ENCODE data around the gene CTTN.

DNA sequence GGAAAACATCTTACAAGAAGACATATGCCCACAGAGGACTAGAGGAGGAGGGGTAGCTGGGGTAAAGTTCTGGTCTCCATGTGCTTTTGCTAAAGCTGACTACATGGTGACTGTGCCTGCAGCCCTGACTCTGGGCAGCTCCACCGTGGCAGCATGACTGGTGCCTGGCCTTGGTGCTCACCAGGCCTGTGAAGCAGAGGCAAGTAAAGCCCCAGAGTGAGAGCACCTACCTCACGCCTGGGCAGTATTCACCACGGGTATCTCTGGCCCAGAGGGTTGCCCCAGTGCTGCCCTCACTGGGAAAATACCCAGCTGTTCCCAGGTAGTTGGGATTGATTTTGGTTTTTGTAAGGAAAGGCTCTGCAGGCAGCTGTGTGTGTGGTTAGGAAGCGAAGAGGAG is 78.3 kb downstream of the CTTN start:
- TF ChIP-seq FOXP2 (optimal IDR thresholded peaks at IDR 0.05; ENCODE audit: borderline replicate concordance, extremely low read depth, extremely low read length, insufficient read depth) (no peak), POLR2AphosphoS5 (IDR thresholded peaks at IDR 0.05; ENCODE audit: low read depth, low read length) (no peak), TAF1 (IDR thresholded peaks at IDR 0.05; ENCODE audit: borderline replicate concordance, insufficient read depth, low read length) (no peak), SIN3A (IDR thresholded peaks at IDR 0.05; ENCODE audit: borderline replicate concordance, insufficient read depth, low read length) (no peak)
- TF ChIP-seq, protein P1, sequence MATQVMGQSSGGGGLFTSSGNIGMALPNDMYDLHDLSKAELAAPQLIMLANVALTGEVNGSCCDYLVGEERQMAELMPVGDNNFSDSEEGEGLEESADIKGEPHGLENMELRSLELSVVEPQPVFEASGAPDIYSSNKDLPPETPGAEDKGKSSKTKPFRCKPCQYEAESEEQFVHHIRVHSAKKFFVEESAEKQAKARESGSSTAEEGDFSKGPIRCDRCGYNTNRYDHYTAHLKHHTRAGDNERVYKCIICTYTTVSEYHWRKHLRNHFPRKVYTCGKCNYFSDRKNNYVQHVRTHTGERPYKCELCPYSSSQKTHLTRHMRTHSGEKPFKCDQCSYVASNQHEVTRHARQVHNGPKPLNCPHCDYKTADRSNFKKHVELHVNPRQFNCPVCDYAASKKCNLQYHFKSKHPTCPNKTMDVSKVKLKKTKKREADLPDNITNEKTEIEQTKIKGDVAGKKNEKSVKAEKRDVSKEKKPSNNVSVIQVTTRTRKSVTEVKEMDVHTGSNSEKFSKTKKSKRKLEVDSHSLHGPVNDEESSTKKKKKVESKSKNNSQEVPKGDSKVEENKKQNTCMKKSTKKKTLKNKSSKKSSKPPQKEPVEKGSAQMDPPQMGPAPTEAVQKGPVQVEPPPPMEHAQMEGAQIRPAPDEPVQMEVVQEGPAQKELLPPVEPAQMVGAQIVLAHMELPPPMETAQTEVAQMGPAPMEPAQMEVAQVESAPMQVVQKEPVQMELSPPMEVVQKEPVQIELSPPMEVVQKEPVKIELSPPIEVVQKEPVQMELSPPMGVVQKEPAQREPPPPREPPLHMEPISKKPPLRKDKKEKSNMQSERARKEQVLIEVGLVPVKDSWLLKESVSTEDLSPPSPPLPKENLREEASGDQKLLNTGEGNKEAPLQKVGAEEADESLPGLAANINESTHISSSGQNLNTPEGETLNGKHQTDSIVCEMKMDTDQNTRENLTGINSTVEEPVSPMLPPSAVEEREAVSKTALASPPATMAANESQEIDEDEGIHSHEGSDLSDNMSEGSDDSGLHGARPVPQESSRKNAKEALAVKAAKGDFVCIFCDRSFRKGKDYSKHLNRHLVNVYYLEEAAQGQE (IDR thresholded peaks at IDR 0.05; ENCODE audit: insufficient read depth in 1 of 2, low read depth in 2 of 2, low read length in 2 of 2) = no peak
